GM12878 (cell line): ENCODE results near the gene RNU6-1. TPM values are rescaled to one million over a fixed set of nuclear protein-coding genes. Genes with fewer than 3 reads are reported as not detected.

ENCODE experiments used
- ATAC-seq: fragments of 200-7000 bp; cut with Tn5 transposase; 3 replicates; pipeline ENCODE4 v1.9.1; 2020; ENCODE audit warnings: mild to moderate bottlenecking, moderate library complexity
- Bru-seq: library from RNA; stranded (reverse); fragments of 400-500 nt; gene quantifications from one replicate; lab custom pipeline; 2021; lab: Mats Ljungman, UMichigan
- BruChase-seq, 2 experiments: library from RNA; stranded (reverse); fragments of 400-500 nt; gene quantifications; one replicate each; lab custom pipeline; 2021; lab: Mats Ljungman, UMichigan
- BruUV-seq: library from RNA; stranded (reverse); fragments of 400-500 nt; replicated peaks from 2 replicates; lab custom pipeline; 2021; lab: Mats Ljungman, UMichigan
- CTCF ChIA-PET: fragments of 300-600 bp; sonication (Branson Sonifier 250); formaldehyde crosslinking; extraction: SDS; loops from one replicate; lab custom pipeline; 2021; ENCODE audit warnings: inconsistent platforms; lab: Yijun Ruan, JAX
- POLR2A ChIA-PET: fragments of 350-600 bp; formaldehyde crosslinking; extraction: SDS; loops from one replicate; lab custom pipeline; 2021; ENCODE audit warnings: inconsistent platforms; lab: Charles Lee
- RAD21 ChIA-PET: fragments of 300-600 bp; sonication (Branson Sonifier 250); formaldehyde crosslinking; loops from one replicate; lab custom pipeline; 2023; ENCODE audit warnings: antibody characterized with exemption; ENCODE audit not compliant: unreplicated experiment; lab: Charles Lee
- SMC1A ChIA-PET: fragments of 300-600 bp; sonication (Branson Sonifier 250); formaldehyde crosslinking; loops from one replicate; lab custom pipeline; 2023; ENCODE audit not compliant: unreplicated experiment, uncharacterized antibody; lab: Charles Lee
- DNase-seq: peaks from one replicate; pipeline ENCODE4 v3.0.0-alpha.2; 2011; ENCODE audit warnings: low read depth, low spot score
- FAIRE-seq: peaks from 3 replicates; lab custom pipeline; 2011; peaks lifted over from hg19 to GRCh38; lab: Jason Lieb, UNC
- H2AFZ ChIP-seq: 2 replicates; pipeline ENCODE4 v1.6.0; 2011; ENCODE audit warnings: low read depth, low read length, control low read depth; ENCODE audit not compliant: control insufficient read depth
- H3K27ac ChIP-seq: 2 replicates; pipeline ENCODE4 v1.5.1; 2011; ENCODE audit warnings: control low read depth; ENCODE audit not compliant: control insufficient read depth, insufficient read depth
- H3K27me3 ChIP-seq, 2 experiments: replicated peaks in 1 of 2; 2 replicates each; pipeline versions ENCODE4 v1.6.0 to v1.6.1; 2011; ENCODE audit warnings: low read length in 1 of 2; ENCODE audit not compliant: control insufficient read depth in 2 of 2, insufficient read depth in 2 of 2
- H3K36me3 ChIP-seq, 2 experiments: 2 replicates each; pipeline ENCODE4 v1.5.1; 2011; ENCODE audit warnings: low read length in 1 of 2; ENCODE audit not compliant: control insufficient read depth in 2 of 2, insufficient read depth in 2 of 2
- H3K4me1 ChIP-seq: 2 replicates; pipeline ENCODE4 v1.6.1; 2011; ENCODE audit warnings: mild to moderate bottlenecking, low read length, moderate library complexity, mixed read lengths; ENCODE audit not compliant: control insufficient read depth, insufficient read depth
- H3K4me2 ChIP-seq: 2 replicates; pipeline ENCODE4 v1.6.0; 2011; ENCODE audit warnings: control low read depth; ENCODE audit not compliant: control insufficient read depth, insufficient read depth
- H3K4me3 ChIP-seq: fragments of 200-600 bp; sonication (generic); 2 replicates; pipeline ENCODE4 v1.5.1; 2016
- H3K79me2 ChIP-seq: 2 replicates; pipeline ENCODE4 v1.6.0; 2011; ENCODE audit warnings: low read length; ENCODE audit not compliant: control insufficient read depth, insufficient read depth
- H3K9ac ChIP-seq: 2 replicates; pipeline ENCODE4 v1.8.0; 2011; ENCODE audit warnings: low read length, control low read depth, mixed read lengths; ENCODE audit not compliant: control insufficient read depth, insufficient read depth
- H3K9me3 ChIP-seq: replicated peaks from 3 replicates; pipeline ENCODE4 v1.5.1; 2011; ENCODE audit warnings: mild to moderate bottlenecking, low read length; ENCODE audit not compliant: control insufficient read depth, insufficient read depth
- H4K20me1 ChIP-seq: 2 replicates; pipeline ENCODE4 v1.6.0; 2011; ENCODE audit not compliant: control insufficient read depth, insufficient read depth
- BACH1 ChIP-seq: fragments of 450-650 bp; IDR thresholded peaks from 2 replicates; pipeline ENCODE4 v1.6.1; 2017; ENCODE audit warnings: mild to moderate bottlenecking, borderline replicate concordance
- BCL3 ChIP-seq: IDR thresholded peaks from 2 replicates; pipeline ENCODE4 v1.6.1; 2011; ENCODE audit warnings: borderline replicate concordance, low read depth, mild to moderate bottlenecking, moderate library complexity, low read length; ENCODE audit not compliant: insufficient read depth, poor library complexity, severe bottlenecking
- EED ChIP-seq: sonication (generic); IDR thresholded peaks from 2 replicates; pipeline ENCODE4 v1.6.1; 2016; ENCODE audit warnings: antibody characterized with exemption, low read depth
- GATAD2B ChIP-seq: fragments of 450-650 bp; conservative IDR thresholded peaks from 2 replicates; pipeline ENCODE4 v1.6.1; 2017; ENCODE audit warnings: low read depth, mild to moderate bottlenecking, moderate library complexity
- MAX ChIP-seq: IDR thresholded peaks from 2 replicates; pipeline ENCODE4 v1.6.1; 2012; ENCODE audit warnings: low read depth, low read length, improper control_type of control experiment
- NBN ChIP-seq: fragments of 450-650 bp; IDR thresholded peaks from 2 replicates; pipeline ENCODE4 v1.6.1; 2016
- NRF1 ChIP-seq: conservative IDR thresholded peaks from 2 replicates; pipeline ENCODE4 v1.6.1; 2011; ENCODE audit warnings: mild to moderate bottlenecking, low read depth, low read length, improper control_type of control experiment
- POLR2AphosphoS2 ChIP-seq: IDR thresholded peaks from 2 replicates; pipeline ENCODE4 v1.6.1; 2011; ENCODE audit warnings: low read depth, mild to moderate bottlenecking, low read length, improper control_type of control experiment, moderate library complexity
- RELB ChIP-seq: fragments of 450-650 bp; IDR thresholded peaks from 2 replicates; pipeline ENCODE4 v1.6.1; 2017; ENCODE audit warnings: low read depth, mild to moderate bottlenecking, moderate library complexity
- SRF ChIP-seq, 2 experiments: IDR thresholded peaks; 2 replicates each; pipeline ENCODE4 v1.6.1; 2011; ENCODE audit warnings: low read depth in 2 of 2, low read length in 2 of 2, mild to moderate bottlenecking in 1 of 2, moderate library complexity in 1 of 2
- YY1 ChIP-seq: IDR thresholded peaks from 2 replicates; pipeline ENCODE4 v1.6.1; 2011; ENCODE audit warnings: low read depth, mild to moderate bottlenecking, low read length
- WGBS: methylation state at CpG from one replicate; pipeline ENCODE4 v1.1.6; 2016; ENCODE audit warnings: low lambda C conversion rate; ENCODE audit not compliant: insufficient replicate concordance, insufficient coverage; ENCODE audit errors: missing lambda C conversion rate; 5-methylcytosine and 5-hydroxymethylcytosine counted together
- in situ Hi-C: fragments of 300-500 bp; cut with MboI; formaldehyde crosslinking; loops from 9 replicates; pipeline ENCODE4 v1.14.3; 2018; ENCODE audit warnings: mixed read lengths
- intact Hi-C: fragments of 100-400 bp; cut with micrococcal nuclease; formaldehyde crosslinking; loops from one replicate; pipeline ENCODE4 v1.14.2; 2022; ENCODE audit not compliant: unreplicated experiment
- long read RNA-seq, 2 experiments: library from polyadenylated mRNA; unstranded; transcript quantifications; one replicate each; pipeline ENCODE4 v2.0.0, GENCODE V29; 2019 to 2020
- polyA minus RNA-seq, 3 experiments: library from RNA; depleted of rRNA, polyadenylated mRNA; stranded (reverse); fragments of >200 nt; gene quantifications; 2 replicates each; pipeline ENCODE4 v1.2.3, GENCODE V29; 2011
- polyA plus RNA-seq, 11 experiments: library from polyadenylated mRNA; depleted of rRNA in 4 of 11; unstranded in 6 of 11; stranded (reverse) in 5 of 11; fragments of >200 nt; fragmentation: Nextera tagmentation in 4 of 11; fragmentation: Illumina TruSeq in 1 of 11; extraction: Ambion mirVana in 4 of 11; extraction: Trizol in 1 of 11; gene quantifications; 1 replicate in 1 of 11; 2 replicates in 10 of 11; pipeline versions ENCODE4 v1.2.1 to v1.2.3, GENCODE V29; 2011 to 2016; ENCODE audit warnings: inconsistent platforms in 2 of 11, missing spikeins in 2 of 11, low read depth in 1 of 11
- total RNA-seq, 4 experiments: library from RNA; depleted of rRNA in 3 of 4; stranded (reverse); fragments of >200 nt in 3 of 4; fragmentation: Illumina TruSeq in 1 of 4; extraction: Trizol in 1 of 4; gene quantifications; 2 replicates each; pipeline versions ENCODE4 v1.2.1 to v1.2.3, GENCODE V29; 2013 to 2021

RNU6-1 gene
- total RNA-seq (2013; cell fraction: nucleolus; rRNA removed), result not detected in 2 replicates
- total RNA-seq (2014; rRNA removed), result not detected in 2 replicates
- not detected in 2 replicates for total RNA-seq (2014; rRNA removed; fragmentation: Illumina TruSeq; extraction: Trizol)
- not detected in 2 replicates for total RNA-seq (2021)
- not detected for polyA plus RNA-seq (2011; ENCODE audit: low read depth)
- polyA plus RNA-seq (2011; rRNA removed), result not detected in 2 replicates
- polyA plus RNA-seq (2011; cell fraction: cytosol; rRNA removed), result not detected in 2 replicates
- not detected in 2 replicates for polyA plus RNA-seq (2011; cell fraction: nucleus; rRNA removed)
- not detected in 2 replicates for polyA plus RNA-seq (2012)
- polyA plus RNA-seq (2014; fragmentation: Illumina TruSeq; extraction: Trizol), result not detected in 2 replicates
- polyA plus RNA-seq (2014; fragmentation: Nextera tagmentation; extraction: Ambion mirVana), result not detected
- polyA plus RNA-seq (2014; rRNA removed), result not detected in 2 replicates
- polyA plus RNA-seq (2016; fragmentation: Nextera tagmentation; extraction: Ambion mirVana), result not detected
- 1,322 TPM in 1 of 2 replicates, not detected in the other for polyA minus RNA-seq (2011; rRNA and poly(A)+ RNA removed)
- not detected in 2 replicates for polyA minus RNA-seq (2011; cell fraction: cytosol; rRNA and poly(A)+ RNA removed)
- under 0.01 TPM in 1 of 2 replicates, not detected in the other for polyA minus RNA-seq (2011; cell fraction: nucleus; rRNA and poly(A)+ RNA removed)
- Bru-seq, nascent RNA, result percentile 42 among the genes with signal in this experiment
- BruChase-seq, experiment 1, labeled RNA remaining after a 6-hour chase, result not detected
- BruChase-seq, experiment 2, labeled RNA remaining after a 2-hour chase, result not detected
- long read RNA-seq, experiment 1, result 0 reads
- long read RNA-seq, experiment 2, result 0 reads

GRCh38 chr15:67839929-67840748, at the start of gene RNU6-1:
Gene RNU6-1 (minus strand): TSS chr15:67840045.
- peaks cover 23% of the 10 kb centered on the region for H3K4me1 ChIP-seq
- ChIA-PET CTCF (interaction anchor here (1.0 to 2.6 kb wide), 6 partner anchors 10 to 877 kb away, joined by 3 to 12 read pairs (median 6); no protein-coding TSS in a partner anchor), POLR2A (interaction anchor here (0.5 to 1.9 kb wide), 9 partner anchors 13 to 1368 kb away, joined by 3 to 17 read pairs (median 4); partner anchors contain the start of gene C15orf61), RAD21 (interaction anchor here (1.0 to 2.0 kb wide), 8 partner anchors 11 to 315 kb away, joined by 3 to 28 read pairs (median 6); no protein-coding TSS in a partner anchor), SMC1A (interaction anchor here (0.6 to 2.5 kb wide), 10 partner anchors 11 to 383 kb away, joined by 3 to 29 read pairs (median 4); partner anchors contain the start of gene MAP2K5)
- H3K9ac ChIP-seq, result peak within 1 kb of the TSS; percentile 84
- H3K4me2 ChIP-seq, result peak within 1 kb of the TSS; percentile 95
- FAIRE-seq (peak; percentile 98), ATAC-seq (peak; percentile 86), DNase-seq (peak; percentile 88)
- no peaks in the 10 kb centered on the region; the same call in 1 of the 2 replicates for H3K79me2 ChIP-seq
- no peaks in the 10 kb centered on the region for H3K36me3 ChIP-seq
- intact Hi-C loops (loop anchor here (2.0 to 10.0 kb wide), 6 partner anchors 23 to 893 kb away; partner anchors contain the start of gene C15orf61), in situ Hi-C loops (loop anchor here (5.0 kb wide), 2 partner anchors 383 to 893 kb away; no protein-coding TSS in a partner anchor)
- 1% methylated on average over 59 of the region's 62 CpGs for WGBS
- H3K4me3 ChIP-seq, result peak within 1 kb of the TSS; percentile 85
- peaks cover 8% of the 10 kb centered on the region in 2 experiments; a peak in 3 of 4 replicates for H3K27me3 ChIP-seq
- H3K27ac ChIP-seq, result peak within 1 kb of the TSS; percentile 83
- H2AFZ ChIP-seq, result peak within 1 kb of the TSS; percentile 91
- no peaks in the 10 kb centered on the region for H3K9me3 ChIP-seq
- TSS peak; percentile 94 for BruUV-seq
- no peaks in the 10 kb centered on the region; the same call in 1 of the 2 replicates for H4K20me1 ChIP-seq
- TF ChIP-seq BACH1, result peak; percentile 95
- TF ChIP-seq MAX, result peak; percentile 97
- TF ChIP-seq RELB, result no peak
- no peak for TF ChIP-seq SRF (IDR thresholded peaks at IDR 0.05; ENCODE audit: low read depth in 2 of 2, low read length in 2 of 2)
- TF ChIP-seq POLR2AphosphoS2, result peak; percentile 83
- TF ChIP-seq BCL3, result no peak
- no peak; the same call in 1 of the 2 replicates for TF ChIP-seq NBN
- peak; percentile 66 for TF ChIP-seq YY1
- TF ChIP-seq GATAD2B, result peak; percentile 84
- no peak for TF ChIP-seq EED
- TF ChIP-seq NRF1, result 0 out of 2 replicates have a peak, but pooled peaks have one; percentile 12
